PC-3 (cell line): Measurements from ENCODE around the gene EVL.

Source experiments
- CTCF ChIP-seq: fragments of 300-600 bp; sonication (generic); conservative IDR thresholded peaks from 2 replicates; pipeline ENCODE4 v1.5.1; 2017; ENCODE audit warnings: antibody characterized with exemption, low read depth, mild to moderate bottlenecking, low read length
- EZH2phosphoT487 ChIP-seq: fragments of 300-600 bp; sonication (generic); IDR thresholded peaks from 2 replicates; pipeline ENCODE4 v1.6.1; 2018; ENCODE audit warnings: mild to moderate bottlenecking, antibody characterized with exemption, low read length, borderline replicate concordance

- TF ChIP-seq CTCF = no peak
- no peak for TF ChIP-seq EZH2phosphoT487
These were observed 40.3 kb downstream of the EVL start for GRCh38 chr14:100105357-100106169.
